Adrenal gland (tissue), 12 donors: ENCODE results near the gene SNX5. TPM values are rescaled to one million over a fixed set of nuclear protein-coding genes. Genes with fewer than 3 reads are reported as not detected.

Experiments
- DNase-seq, 7 donors: peaks; one replicate each; pipeline ENCODE4 v3.0.0-alpha.2; 2019 to 2020
- H3K27ac ChIP-seq, 5 donors: fragments of 200-600 bp; sonication (generic) in 4 of 5; 1 replicate in 3 of 5; 2 replicates in 2 of 5; pipeline versions ENCODE4 v1.5.1 to v1.8.0; 2016 to 2020; ENCODE audit warnings: mild to moderate bottlenecking in 1 of 5
- H3K27me3 ChIP-seq: fragments of 200-600 bp; 2 replicates; pipeline ENCODE4 v1.8.0; 2021
- H3K36me3 ChIP-seq, 2 donors: fragments of 200-600 bp; replicated peaks in 1 of 2; 1 replicate in 1 of 2; 2 replicates in 1 of 2; pipeline versions ENCODE4 v1.5.1 to v1.8.0; 2018 to 2022
- H3K4me1 ChIP-seq, 2 donors: fragments of 200-600 bp; replicated peaks in 1 of 2; 1 replicate in 1 of 2; 2 replicates in 1 of 2; pipeline versions ENCODE4 v1.5.1 to v1.8.0; 2018 to 2021
- H3K4me3 ChIP-seq, 4 donors: fragments of 200-600 bp; sonication (generic) in 3 of 4; one replicate each; pipeline ENCODE4 v1.5.1; 2016 to 2018
- H3K9me3 ChIP-seq, 3 donors: fragments of 200-600 bp; sonication (generic) in 1 of 3; replicated peaks in 1 of 3; 1 replicate in 2 of 3; 2 replicates in 1 of 3; pipeline versions ENCODE4 v1.5.1 to v1.8.0; 2016 to 2021
- POLR2A ChIP-seq, 2 donors: fragments of 450-650 bp; IDR thresholded peaks; one replicate each; pipeline ENCODE4 v1.6.1; 2017; ENCODE audit warnings: antibody characterized with exemption in 2 of 2, mild to moderate bottlenecking in 2 of 2, moderate library complexity in 1 of 2
- WGBS, 4 donors: extraction: QIAGEN DNeasy Blood & Tissue Kit in 2 of 4; methylation state at CpG; one replicate each; pipeline versions ENCODE4 v1.1.5 to v1.1.7; 2013 to 2017; 5-methylcytosine and 5-hydroxymethylcytosine counted together
- intact Hi-C, 2 donors: fragments of 100-400 bp; cut with DNase I; formaldehyde crosslinking; loops; one replicate each; pipeline versions ENCODE4 v1.14.1 to v1.15.0; 2022 to 2023
- polyA plus RNA-seq, 3 donors: library from polyadenylated mRNA; stranded (reverse); fragments of 200-250 nt in 2 of 3; fragments of 350-450 nt in 1 of 3; fragmentation: Illumina TruSeq in 1 of 3; extraction: RNeasy Lipid Tissue Mini Kit (QIAGEN cat#74804) in 1 of 3; gene quantifications; one replicate each; pipeline ENCODE4 v1.2.3, GENCODE V29; 2013 to 2014
- total RNA-seq, 9 donors: library from RNA; depleted of rRNA in 4 of 9; stranded (reverse); fragments of >200 nt in 4 of 9; fragments of 120-200 nt in 1 of 9; fragmentation: NEBNext Ultra II Directional in 1 of 9; extraction: Animal tissue kit (Norgen Biotek cat#: 25700) in 1 of 9; gene quantifications; one replicate each; pipeline versions ENCODE4 v1.1.0 to v1.2.4, GENCODE V29; 2013 to 2023
- TF ChIP-seq, protein P1 (sequence below), 6 experiments: fragments of 450-650 bp in 4 of 6; fragments of 200-600 bp in 2 of 6; sonication (generic) in 1 of 6; IDR thresholded peaks; 1 replicate in 5 of 6; 2 replicates in 1 of 6; pipeline versions ENCODE4 v1.5.1 to v1.8.0; 2016 to 2021; ENCODE audit warnings: antibody characterized with exemption in 6 of 6, mild to moderate bottlenecking in 2 of 6, moderate library complexity in 1 of 6
- donor health status: healthy with polysubstance abuse.
- donor health status: Bipolar disorder and iron deficiency.
- donor health status: DM: yes; HTN: yes; CAD: no.
- donor health status: DM: no; HTN: no; CAD: no.
- donor health status: DM: no; HTN: no; CAD: no.
- donor health status: DM: yes; HTN: yes; CAD: no.

Gene SNX5
- total and polyA plus RNA-seq, 12 donors = 103 to 201 (median 144) TPM

DNA sequence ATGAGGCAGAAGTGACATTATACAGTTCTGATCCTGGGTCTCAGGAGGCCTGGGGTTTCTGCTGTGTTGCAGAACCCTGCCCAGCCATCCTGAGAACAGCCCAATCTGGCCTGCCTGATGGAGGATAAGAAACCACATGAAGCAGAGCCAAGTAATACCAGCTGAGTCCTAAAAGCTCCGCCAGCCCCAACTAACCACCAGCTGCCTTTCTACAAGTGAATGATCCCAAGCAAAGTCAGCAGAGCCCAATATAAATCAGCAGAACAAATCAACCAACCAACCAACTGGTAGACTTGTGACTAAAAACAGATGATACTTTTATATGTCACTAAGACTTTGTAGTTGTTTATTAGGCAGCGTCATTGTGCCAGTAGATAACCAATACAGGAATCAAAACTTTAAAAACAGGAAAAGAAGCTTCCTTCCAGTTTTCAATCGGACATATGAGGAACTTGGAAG is 52.1 kb downstream of the SNX5 start:
- no peaks in the 10 kb centered on the region for H3K27me3 ChIP-seq
- no peaks in the 10 kb centered on the region for H3K36me3 ChIP-seq
- H3K9me3 ChIP-seq = no peaks in the 10 kb centered on the region
- 54 to 78% (median 64%) methylated on average over 3 of the region's 3 CpGs for WGBS, 4 donors
- TF ChIP-seq, protein P1, sequence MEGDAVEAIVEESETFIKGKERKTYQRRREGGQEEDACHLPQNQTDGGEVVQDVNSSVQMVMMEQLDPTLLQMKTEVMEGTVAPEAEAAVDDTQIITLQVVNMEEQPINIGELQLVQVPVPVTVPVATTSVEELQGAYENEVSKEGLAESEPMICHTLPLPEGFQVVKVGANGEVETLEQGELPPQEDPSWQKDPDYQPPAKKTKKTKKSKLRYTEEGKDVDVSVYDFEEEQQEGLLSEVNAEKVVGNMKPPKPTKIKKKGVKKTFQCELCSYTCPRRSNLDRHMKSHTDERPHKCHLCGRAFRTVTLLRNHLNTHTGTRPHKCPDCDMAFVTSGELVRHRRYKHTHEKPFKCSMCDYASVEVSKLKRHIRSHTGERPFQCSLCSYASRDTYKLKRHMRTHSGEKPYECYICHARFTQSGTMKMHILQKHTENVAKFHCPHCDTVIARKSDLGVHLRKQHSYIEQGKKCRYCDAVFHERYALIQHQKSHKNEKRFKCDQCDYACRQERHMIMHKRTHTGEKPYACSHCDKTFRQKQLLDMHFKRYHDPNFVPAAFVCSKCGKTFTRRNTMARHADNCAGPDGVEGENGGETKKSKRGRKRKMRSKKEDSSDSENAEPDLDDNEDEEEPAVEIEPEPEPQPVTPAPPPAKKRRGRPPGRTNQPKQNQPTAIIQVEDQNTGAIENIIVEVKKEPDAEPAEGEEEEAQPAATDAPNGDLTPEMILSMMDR (IDR thresholded peaks at IDR 0.05) = no peak
- no peak for TF ChIP-seq POLR2A (IDR thresholded peaks at IDR 0.05)
- H3K27ac ChIP-seq = peak overlapping the region in 4 of 5 donors; percentile 7 to 83 (median 28)
- H3K4me3 ChIP-seq = no peak overlapping the region
- intact Hi-C loops = no loop called here
- peaks cover 0 to 2% of the 10 kb centered on the region in 2 donors for H3K4me1 ChIP-seq
- DNase-seq = peak in 1 of 7 donors; percentile 52

DNA sequence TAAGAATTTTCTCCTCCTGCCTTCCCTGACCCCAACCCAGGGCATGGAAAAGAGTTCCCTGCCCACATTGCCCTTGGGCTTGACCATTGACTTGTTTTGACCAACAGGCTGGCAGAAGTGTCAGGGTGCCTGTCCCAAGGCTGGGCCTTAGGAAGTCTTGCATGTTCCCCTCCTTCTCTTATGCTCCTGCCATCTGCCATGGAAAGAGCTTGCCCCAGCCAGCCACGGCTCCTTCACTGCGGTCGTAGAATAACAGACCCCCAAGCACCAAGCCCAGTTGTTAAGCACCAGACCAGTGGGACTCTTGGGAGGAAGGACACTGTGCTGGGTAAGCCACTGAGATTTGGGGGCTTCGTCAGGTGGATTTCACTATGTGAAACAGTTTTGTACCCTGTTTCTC is 53.6 kb downstream of the SNX5 start:
- Histone ChIP-seq H3K4me1 (peaks cover 0 to 14% of the 10 kb centered on the region in 2 donors), H3K9me3 (no peaks in the 10 kb centered on the region), H3K36me3 (no peaks in the 10 kb centered on the region), H3K4me3 (no peak overlapping the region), H3K27me3 (no peaks in the 10 kb centered on the region), H3K27ac (no peak overlapping the region)
- TF ChIP-seq, protein P1 (IDR thresholded peaks at IDR 0.05) = no peak
- no peak for TF ChIP-seq POLR2A (IDR thresholded peaks at IDR 0.05)
- 75 to 100% (median 80%) methylated on average over 4 of the region's 4 CpGs for WGBS, 4 donors
- DNase-seq = peak in 1 of 7 donors; percentile 36
- intact Hi-C loops = no loop called here

DNA sequence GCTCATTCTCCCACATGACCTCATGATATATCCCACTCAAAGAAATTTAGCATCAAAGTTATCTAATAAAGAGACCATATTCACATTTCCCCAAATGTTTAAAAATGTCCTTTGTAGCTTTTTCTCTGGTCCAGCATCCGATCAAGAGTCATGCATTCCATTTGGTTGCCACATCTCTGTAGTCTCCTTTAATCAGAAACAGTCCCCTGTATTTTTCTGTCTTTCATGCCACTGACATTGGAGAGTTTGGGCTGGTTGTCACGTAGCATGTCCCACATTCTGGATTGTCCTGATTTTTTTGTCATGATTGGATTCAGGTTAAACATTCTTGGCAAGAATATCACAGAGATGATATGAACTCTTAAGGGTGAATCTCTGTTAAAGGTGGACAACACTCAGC is 55.7 kb downstream of the SNX5 start:
- Histone ChIP-seq H3K27me3 (no peaks in the 10 kb centered on the region), H3K4me1 (peaks cover 0 to 18% of the 10 kb centered on the region in 2 donors), H3K27ac (no peak overlapping the region), H3K9me3 (no peaks in the 10 kb centered on the region), H3K36me3 (no peaks in the 10 kb centered on the region), H3K4me3 (no peak overlapping the region)
- intact Hi-C loops = no loop called here
- no peak for DNase-seq
- TF ChIP-seq, protein P1 (IDR thresholded peaks at IDR 0.05) = no peak
- TF ChIP-seq POLR2A (IDR thresholded peaks at IDR 0.05) = no peak
- 72 to 79% (median 77%) methylated on average over 2 of the region's 2 CpGs for WGBS, 4 donors

GRCh38 chr20:17911927-17912326 is 56.7 kb downstream of the SNX5 start:
- intact Hi-C loops = no loop called here
- Histone ChIP-seq H3K9me3 (no peaks in the 10 kb centered on the region), H3K27me3 (no peaks in the 10 kb centered on the region), H3K27ac (no peak overlapping the region), H3K4me1 (peaks cover 0 to 18% of the 10 kb centered on the region in 2 donors), H3K4me3 (no peak overlapping the region), H3K36me3 (no peaks in the 10 kb centered on the region)
- no peak for DNase-seq
- TF ChIP-seq POLR2A (IDR thresholded peaks at IDR 0.05) = no peak
- TF ChIP-seq, protein P1 (IDR thresholded peaks at IDR 0.05) = no peak
- 81 to 95% (median 86%) methylated on average over 4 of the region's 4 CpGs for WGBS, 4 donors
